Glomerular visceral epithelial cell (primary cell): Measurements from ENCODE around the gene NECAP2.
"Not testable (repeated sequence)": the region's sequence is repeated elsewhere in the genome, so short reads cannot be mapped to it uniquely, and the experiment has no call there.

Source experiments
- DNase-seq: peaks from one replicate; pipeline ENCODE4 v3.0.0-alpha.2; 2016; ENCODE audit errors: extremely low spot score

NECAP2 gene

GRCh38 chr1:16461681-16462080 is 21.2 kb downstream of the NECAP2 start:
- DNase-seq: no peak

GRCh38 chr1:16462773-16463330 is 22.3 kb downstream of the NECAP2 start:
- DNase-seq: no peak

DNA sequence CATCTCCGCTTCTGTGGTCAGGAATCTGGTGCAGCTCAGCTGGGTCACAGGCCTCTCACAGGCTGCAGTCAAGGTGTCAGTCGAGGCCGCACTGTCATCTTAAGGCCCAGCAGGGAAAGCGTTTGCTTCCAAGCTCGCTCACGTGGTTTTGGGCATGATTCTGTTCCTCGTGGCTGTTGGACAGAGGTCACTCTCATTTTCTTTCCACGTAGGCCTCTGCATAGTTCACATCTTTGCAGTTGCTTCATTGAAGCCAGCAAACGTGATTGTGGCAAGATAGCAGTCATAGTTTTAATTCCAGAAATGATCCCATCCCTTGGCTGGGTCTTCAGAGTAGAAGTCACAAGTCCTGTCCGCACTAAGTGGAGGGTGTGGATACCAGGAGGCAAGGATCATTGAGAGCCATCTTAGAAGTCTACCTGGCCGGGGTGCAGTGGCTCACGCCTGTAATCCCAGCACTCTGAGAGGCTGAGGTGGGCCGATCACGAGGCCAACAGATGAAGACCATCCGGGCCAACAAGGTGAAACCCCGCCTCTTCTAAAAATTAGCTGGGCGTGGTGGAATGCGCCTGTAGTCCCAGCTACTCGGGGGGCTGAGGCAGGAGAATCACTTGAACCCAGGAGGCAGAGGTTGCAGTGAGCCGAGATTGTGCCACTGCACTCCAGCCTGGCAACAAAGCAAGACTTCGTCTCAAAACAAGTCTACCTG is 24.5 kb downstream of the NECAP2 start:
- no peak for DNase-seq

DNA sequence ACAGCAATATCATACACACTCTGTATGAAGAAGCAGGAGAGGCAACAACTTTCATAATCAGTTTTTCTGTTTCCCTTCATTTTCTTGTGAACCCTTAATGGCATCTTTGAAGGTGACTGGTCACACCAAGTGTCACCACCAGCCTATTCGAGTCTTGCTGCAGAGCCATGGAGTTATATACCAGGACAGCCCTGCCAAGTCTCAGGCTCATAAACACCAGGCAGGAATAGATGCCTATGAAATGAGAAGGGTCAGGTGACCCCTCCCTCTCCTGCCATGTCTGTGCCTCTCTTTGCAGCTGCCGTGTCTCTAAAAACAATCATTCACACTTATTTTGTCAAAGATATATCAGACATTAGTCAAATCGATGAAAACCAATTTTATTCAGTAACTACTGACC is 28.0 kb downstream of the NECAP2 start:
- no peak for DNase-seq

DNA sequence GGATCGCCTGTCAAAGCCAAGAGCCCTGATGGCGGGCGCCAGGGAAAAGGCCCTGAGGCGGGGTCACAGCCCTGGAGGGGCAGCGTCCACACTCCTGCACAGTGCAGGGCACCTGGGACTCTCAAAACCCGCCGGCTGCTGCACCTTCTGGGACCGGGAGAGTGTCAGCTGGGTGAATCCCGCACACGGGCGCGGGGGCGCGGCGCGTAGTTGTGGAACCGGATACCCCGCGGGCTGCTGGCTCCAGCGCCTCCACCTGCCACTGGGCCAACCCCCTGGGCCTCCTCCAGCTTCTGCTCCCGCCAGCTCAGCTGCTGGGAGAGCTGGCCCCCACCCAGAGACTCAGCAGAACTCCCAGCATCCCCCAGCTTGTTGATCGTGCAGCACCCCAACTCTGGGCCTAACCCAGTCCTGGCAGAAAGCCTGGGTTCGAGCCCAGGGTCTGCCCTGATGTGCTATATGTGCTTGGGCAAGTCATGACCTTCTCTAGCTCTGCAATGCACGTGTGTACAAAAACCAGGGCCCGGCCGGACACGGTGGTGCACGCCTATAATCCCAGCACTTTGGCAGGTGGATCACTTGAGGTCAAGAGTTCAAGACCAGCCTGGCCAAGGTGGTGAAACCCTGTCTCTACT is 33.8 kb downstream of the NECAP2 start:
- DNase-seq: no peak

DNA sequence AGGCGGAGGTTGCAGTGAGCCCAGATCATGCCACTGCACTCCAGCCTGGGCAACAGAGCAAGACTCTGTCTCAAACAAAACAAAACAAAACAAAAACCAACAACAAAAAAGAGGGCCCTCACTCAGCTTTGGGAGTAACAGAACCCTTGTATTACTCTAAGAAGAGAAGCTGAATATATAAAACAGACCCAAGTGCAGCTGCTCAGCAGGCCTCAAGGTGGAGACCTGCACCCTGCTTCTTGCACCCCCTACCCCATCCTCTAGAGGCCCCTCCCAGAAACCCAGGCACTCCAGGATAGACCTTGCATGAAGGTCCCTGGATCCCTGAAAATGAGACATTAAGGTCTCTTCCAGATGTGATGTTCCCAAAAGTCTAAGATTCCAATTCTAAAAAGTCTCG is 34.4 kb downstream of the NECAP2 start:
- DNase-seq: not testable (repeated sequence)

DNA sequence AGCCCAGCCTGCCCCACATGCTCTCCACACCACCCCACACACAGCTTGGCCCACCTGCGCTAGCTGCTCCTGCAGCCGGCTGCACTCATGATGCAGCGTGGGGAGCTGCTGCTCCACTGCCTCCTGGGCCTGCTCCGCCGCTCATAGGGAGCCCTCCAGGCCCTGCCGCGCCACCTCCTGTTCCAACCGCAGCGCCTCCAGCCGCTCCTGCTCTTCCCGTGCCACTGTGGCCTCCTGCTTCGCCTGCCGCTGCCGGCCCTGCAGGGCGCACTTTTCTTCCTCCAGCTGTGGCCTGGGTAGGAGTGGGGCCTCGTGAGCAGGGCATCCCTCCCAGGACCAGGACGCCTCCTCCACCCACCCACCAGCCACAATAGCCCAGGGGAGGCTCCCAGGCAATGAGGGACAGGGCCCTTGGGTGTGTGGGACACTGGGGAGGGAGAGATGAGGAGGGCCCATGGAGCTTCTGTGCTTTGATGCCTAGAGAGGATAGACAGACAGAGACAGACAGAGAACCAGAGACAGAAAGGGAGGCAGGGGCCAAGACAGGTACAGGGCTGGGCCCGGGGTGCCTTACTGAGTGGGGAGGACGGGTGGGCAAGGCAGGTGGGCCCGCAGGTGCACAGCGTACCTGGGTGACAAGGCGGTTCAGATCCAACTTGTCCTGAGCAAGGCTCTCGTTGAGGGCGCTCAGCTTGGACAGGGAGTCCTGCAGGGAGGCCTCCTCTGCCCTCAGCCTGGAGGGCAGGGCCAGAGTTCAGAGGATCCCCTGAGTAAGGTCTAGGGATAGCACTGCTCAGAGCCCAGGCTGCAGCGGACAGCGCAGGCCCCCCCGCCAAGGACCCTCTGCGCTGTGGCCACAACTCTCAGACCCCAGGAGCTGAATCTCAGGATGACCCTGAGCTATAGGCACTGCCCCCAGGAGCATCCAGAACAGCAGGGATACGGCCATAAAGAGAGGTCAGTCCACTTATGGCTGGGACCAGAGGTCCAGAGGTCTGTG is 35.5 kb downstream of the NECAP2 start:
- not testable (repeated sequence) for DNase-seq

DNA sequence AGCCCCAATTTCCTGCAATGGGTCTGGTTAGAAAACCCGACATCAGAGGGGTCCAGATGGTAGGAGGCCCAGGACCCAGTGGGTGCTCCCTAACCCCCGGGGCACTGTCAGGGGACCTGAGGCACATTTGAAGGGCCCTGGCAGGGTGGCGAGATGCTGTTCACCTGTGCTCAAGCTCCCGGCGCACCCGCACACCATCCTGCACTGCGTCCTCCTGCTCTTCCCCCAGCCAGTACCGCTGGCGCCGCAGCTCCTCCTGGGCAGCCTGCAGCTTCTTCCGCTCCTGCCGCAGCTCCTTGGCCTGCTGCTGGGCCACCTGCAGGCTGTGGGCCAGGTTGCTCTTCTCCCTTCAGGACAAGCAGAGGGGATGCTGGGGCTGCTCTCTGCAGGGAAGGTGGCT is 37.6 kb downstream of the NECAP2 start:
- no peak for DNase-seq

- DNase-seq: not testable (repeated sequence)
Measured at GRCh38 chr1:16483146-16483545, 42.6 kb downstream of the NECAP2 start.

- DNase-seq: not testable (repeated sequence)
Measured at GRCh38 chr1:16483639-16484500, 43.3 kb downstream of the NECAP2 start.

- DNase-seq: no peak
Measured at GRCh38 chr1:16484501-16484835, 43.9 kb downstream of the NECAP2 start.

DNA sequence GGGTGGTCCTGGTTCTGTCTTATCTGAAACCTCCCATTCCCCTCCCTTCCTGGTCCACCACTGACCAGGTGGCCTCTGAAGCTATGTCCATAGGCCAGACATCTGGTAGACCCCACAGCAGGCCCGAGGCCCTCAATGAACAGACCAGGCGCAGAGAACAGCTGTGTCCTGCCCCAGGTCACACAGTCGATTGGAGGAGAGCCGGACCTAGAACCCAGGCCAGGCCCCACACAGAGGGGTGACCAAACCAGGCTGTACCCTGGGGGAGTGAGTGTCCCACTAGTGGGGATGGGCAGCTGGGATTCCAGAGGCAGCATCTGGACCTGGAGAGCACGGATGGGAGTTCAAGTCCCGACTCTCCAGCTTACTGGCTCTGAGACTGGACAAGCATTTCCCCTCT is 44.4 kb downstream of the NECAP2 start:
- no peak for DNase-seq

GRCh38 chr1:16486316-16486715 is 45.8 kb downstream of the NECAP2 start:
- not testable (repeated sequence) for DNase-seq

- not testable (repeated sequence) for DNase-seq
Measured at GRCh38 chr1:16487011-16487410, 46.5 kb downstream of the NECAP2 start.

GRCh38 chr1:16489195-16489880 is 48.8 kb downstream of the NECAP2 start:
- not testable (repeated sequence) for DNase-seq

DNA sequence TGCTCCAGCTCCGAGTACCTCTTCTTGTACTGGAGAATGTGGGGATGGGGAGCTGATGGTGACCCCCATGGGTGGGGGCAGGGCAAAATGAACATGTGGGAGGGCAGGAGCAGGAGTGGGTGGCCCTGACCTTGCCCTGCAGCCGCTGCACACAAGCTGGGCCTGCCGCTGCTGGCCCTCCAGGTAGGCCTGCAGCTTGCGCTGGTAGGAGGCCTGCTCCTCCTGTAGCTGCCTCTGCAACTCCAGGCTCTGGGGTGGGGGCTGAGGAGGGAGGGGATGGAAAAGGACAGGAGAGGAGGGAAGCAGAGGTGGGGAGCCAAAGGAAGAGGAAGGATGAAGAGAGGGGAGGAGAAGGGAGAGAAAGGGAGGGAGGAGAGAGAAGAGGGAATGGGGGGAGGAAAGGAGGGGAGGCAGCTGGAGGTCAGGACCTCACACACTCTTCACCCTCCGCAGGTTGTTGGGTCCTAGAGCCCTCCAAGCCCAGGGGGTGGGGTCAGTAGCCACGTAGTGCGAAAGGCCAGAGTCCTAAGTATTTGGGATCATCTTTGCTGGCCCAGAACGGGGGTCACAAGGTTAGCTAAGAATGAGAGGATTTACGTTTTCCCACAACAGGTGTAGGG is 50.6 kb downstream of the NECAP2 start:
- no peak for DNase-seq

DNA sequence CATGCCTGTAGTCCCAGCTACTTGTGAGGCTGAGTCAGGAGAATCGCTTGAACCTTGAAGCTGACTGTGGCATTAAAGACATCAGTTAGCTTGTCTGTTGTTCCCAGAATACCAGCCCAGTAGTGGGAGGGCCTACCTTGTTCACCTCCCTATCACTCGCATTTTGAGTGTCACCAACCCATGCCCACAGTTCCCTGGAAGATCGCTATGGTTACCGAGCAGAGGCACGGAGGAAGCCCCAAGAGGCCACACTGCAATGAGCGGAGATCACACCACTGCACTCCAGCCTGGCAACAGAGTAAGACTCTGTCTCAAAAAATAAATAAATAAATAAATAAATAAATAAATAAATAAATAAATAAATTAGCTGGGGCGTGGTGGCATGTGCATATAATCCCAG is 52.4 kb downstream of the NECAP2 start:
- not testable (repeated sequence) for DNase-seq

GRCh38 chr1:16493731-16494130 is 53.2 kb downstream of the NECAP2 start:
- not testable (repeated sequence) for DNase-seq

GRCh38 chr1:16497474-16497904 is 57.0 kb downstream of the NECAP2 start:
- DNase-seq: not testable (repeated sequence)

GRCh38 chr1:16498047-16498446 is 57.5 kb downstream of the NECAP2 start:
- not testable (repeated sequence) for DNase-seq
